HG03457 (cell line): ENCODE measurements around the gene PRRT1.

Source experiments
- ATAC-seq: cut with Tn5 transposase; IDR thresholded peaks from one replicate; pipeline ENCODE4 v1.9.1; 2021; ENCODE audit warnings: moderate number of reproducible peaks; ENCODE audit not compliant: unreplicated experiment

PRRT1 gene

DNA sequence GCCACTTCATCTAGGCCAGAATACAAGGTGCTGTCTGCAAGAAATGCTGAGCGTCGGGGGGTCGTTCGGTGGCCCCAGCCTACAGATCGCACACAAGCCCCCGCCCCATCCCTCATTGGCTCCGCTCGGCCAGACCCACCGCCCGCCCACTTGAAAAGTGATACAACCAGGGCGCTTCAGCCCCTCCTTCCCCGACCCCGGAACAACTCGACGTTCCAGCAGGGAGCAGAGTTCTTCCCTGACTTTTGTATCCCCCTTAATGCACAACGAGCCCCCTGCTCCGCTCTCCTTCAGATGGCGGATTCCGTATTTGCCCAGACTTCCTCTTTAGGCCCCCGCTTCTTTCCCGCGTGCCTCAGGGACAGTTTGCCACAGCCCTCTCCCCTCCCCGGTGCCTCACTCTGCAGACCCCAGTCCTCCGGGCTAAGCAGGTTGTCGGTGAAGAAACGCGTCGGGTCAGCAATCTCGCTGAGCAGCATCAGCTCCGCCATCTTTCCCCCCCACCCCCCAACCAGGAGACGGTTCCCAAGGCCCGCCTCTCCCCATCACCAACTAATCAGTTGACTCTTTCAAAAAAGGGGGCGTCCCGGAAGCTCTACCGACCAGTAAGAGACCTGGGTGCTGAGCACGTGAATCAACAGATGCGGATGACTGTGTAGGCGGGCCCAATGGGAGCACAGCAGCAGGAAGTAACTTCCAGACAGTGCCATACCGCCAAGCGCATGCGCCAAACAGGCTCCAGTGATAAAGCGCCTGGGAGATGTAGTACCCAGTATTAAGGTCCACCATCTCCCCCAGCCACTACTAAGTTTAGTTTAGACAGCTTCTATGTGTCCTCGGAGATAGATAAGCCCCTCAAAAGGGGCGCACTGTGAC, 23.8 kb downstream of the PRRT1 start, which contains the start of gene ATF6B:
ATF6B (minus strand) TSS at position 530 of the 876 bp plus-strand sequence; CDS start at position 491, 39 bp downstream.
- peak; percentile 76 for ATAC-seq

DNA sequence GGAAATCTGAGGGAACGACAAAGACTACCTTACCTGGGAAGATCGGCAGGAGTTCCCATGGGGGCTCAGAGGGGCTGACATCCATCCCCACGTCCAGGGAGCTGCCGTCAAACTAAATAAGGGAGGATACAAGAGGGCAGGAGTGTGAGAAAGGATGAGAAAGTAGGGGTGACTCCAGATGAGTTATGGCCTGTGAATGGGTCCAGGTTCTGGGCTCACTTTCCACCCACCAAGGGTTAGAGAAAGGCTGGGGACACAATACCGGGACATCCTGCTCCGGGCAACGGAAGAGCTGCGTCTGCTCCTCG, 24.4 kb downstream of the PRRT1 start:
- ATAC-seq = no peak

DNA sequence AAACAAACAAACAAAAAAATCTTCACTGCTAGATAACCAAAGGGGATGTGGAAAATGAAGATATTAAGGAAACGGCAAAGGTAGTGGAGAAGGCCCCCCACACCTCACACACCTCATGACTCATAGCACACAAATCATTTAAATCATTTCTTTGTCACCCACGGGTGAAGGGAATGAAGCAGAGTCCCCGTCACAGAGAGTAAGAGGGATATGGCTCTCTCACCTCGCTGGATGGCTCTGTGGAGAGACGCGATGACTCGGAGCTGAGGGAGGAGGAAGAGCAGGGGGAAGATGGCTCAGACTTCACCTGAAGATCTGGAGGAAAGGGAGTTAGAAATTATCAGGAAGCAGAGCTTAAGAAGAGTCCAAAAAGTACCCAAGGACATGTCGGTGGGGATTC, 24.9 kb downstream of the PRRT1 start:
- ATAC-seq = no peak

DNA sequence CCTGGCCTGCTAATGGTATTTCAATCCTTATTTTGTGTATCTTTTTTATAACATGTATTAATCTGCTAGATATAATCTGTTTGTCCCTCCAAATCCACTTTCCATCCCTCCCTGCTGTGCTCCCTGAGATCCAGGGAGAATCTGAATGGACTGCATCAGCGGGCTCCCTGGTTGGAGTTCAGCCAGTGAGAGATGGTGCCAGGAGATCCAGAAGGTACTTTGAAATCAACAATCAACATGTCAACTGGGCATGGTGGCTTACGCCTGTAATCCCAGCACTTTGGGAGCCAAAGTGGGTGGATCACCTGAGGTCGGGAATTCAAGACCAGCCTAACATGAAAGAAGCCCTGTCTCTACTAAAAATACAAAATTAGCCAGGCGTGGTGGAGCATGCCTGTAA, 28.1 kb downstream of the PRRT1 start:
- ATAC-seq = no peak

DNA sequence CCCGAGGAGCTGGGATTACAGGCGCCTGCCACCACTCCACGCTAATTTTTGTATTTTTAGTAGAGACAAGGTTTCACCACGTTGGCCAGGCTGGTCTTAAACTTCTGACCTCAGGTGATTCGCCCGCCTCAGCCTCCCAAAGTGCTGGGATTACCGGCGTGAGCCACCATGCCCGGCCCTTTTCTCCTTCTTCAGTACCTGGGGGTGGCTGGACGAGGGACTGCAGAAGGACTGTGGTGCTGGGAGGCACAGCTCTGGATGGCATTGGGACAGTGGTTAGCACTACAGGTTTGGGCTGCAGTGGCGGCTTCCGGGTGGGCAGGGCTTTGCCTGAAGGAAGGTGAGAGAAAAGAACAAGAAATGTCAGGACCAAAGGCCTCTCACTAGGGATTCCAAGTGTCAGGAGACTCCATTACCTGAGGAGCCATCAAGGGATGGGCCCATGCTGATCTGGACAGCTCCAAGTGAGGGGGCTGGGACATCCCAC, 31.1 kb downstream of the PRRT1 start:
- no peak for ATAC-seq

DNA sequence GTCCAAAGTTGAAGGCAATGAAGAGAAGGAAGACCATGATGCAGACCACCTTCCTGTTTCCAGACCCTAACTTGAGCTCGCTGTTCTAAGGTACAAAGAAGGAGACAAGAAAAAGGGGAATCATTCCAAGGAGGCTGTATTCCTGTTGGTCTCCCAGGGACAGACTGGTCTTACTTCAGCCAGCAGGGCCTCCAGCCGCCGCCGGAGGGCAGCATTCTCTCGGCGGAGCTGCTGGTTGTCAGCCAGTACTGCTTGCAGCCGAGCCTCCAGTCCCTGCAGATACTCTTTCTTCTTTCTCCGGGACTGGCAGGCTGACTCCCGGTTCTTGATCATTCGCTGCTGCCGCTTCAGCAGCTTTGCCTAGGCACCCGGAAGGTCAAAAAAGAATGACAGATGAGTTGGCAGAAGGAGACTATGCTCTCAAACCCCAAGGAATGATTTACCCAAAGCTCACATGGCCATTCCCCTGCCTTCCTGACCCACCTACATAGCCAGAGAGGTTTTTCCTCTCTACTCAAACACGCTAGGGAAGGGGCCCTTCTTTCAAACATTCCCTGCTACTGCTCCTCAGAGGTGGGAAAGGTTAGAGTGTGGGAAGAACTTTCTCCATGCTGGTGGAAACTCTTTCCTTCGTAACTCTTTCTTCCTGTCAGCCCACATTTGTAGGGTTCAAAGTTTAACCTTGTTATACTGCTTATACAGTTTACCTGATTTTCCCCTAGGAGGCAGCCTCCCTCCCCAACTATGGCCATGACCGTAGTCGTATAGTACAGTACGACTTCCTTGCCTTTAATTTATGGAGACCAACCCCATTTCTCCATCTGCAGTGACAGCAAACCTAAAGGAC, 32.7 kb downstream of the PRRT1 start:
- no peak for ATAC-seq

DNA sequence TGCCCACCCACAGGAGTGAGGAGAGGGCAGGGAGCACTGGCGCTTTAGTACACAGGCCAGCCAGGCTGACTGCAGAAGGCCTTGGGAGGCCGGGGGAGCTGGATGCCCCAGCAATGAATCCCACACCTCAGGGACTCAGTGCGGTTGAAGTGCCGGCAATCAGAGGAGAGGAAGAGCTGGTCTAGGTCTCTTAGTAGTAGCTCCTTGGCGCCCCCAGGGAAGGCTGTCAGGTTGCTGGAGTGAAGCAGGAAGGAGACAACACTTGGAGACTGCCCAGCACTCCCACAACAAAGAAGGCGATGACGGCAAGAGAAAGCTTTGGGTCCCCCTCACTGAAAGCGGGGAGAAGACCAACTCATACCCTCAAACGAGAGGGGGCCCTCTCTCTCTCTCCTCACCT, 34.3 kb downstream of the PRRT1 start:
- no peak for ATAC-seq

DNA sequence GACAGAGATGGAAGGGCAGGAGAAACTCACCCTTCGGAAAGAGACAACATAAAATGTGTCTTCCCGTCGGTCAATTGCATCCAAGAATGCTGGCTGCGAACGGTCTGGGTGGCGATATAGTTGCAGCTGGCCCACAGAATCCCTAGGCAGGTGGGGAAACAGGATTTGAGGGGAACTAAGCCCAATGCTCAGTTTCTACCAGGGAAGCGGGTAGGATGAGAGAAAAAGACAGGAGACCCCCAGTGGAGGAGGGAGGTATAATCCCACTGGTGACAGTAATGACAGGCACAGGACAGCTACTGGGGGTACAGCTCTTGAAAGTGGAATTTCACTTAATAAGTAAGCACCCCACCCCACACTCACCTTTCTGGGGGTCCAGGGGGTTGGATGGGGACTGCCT, 35.1 kb downstream of the PRRT1 start:
- ATAC-seq = no peak

DNA sequence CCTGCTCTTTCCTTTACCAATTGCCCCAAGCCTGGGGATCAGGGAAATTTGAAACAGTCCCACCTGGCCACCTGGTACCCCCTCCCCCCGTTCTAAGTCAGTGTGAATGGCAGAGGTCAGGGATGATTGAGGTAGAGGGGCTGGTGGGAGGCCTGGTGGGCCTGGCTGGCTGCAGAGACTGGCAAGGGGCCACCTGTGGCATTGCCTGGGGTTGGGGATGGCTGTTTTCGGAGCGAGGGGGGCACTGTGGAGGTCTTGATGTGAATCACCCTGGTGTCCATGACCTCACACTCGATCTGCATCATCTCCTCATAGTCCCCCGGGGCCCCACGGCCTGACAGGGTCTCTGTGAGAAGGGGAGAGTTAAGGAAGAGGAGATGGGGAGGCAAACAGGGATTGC, 36.1 kb downstream of the PRRT1 start:
- ATAC-seq = no peak

DNA sequence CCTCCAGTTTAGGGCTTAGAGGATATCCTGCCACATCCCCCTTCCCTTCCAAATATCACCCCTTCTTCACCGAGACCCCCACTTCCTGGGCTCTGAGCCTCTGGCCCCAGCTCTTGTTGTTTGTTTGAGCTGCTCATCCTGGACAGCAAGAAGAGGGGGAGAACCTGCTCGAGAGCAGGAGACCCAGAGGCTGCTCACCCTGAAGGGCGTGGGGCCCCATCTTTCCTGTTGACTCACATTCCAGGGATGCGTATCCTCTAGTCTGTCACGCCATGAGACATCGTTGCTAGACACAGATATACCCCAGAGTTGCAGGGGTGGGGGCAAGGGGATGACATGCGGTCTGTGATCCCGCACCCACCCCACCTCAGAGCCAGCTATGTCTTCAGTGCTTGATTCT, 36.9 kb downstream of the PRRT1 start:
- no peak for ATAC-seq

DNA sequence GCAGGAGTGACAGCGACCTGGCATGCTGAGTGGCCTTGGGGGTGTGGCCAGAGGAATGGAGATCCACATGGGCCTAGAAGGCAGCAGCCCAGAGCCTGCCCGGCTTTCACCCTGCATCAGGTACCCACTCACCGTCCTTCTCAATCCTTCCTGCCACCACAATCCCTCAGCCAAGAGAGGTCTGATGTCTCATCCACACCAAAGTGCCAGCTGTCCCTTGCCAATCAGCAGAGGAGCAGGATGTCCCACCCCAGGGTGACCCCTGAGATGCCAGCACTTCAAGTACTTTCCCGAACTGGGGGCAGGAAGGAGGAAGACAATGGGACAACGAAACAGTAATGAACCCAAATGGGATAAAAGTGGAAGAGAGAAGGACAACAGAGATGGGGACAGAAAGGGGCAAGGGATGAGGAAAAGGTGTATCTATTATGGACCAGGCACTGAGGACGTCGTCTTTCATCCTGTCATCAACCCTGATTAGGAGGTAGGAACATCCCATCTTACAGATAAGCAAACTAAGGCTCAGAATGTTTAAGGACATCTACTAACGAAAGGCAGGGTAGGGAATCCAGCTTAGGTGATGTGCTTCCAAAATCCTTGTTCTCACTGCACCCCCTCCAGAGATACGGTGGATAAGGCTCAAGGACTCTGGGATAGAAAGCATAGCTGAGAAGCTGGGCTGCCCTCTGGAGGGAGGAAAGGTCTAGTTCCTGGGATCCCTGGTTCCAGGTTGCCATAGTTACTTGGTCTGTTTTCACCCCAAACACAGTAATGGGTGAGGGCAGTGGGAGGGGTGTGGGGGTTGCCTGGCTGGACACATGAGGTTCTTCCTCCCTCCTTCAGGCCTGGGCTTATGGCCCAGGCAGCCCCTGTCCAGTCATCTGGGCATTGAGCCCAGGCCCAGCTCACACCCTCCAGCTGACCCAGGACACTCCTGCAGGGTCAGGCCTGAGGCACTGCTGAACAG, 38.1 kb downstream of the PRRT1 start:
- ATAC-seq = no peak

DNA sequence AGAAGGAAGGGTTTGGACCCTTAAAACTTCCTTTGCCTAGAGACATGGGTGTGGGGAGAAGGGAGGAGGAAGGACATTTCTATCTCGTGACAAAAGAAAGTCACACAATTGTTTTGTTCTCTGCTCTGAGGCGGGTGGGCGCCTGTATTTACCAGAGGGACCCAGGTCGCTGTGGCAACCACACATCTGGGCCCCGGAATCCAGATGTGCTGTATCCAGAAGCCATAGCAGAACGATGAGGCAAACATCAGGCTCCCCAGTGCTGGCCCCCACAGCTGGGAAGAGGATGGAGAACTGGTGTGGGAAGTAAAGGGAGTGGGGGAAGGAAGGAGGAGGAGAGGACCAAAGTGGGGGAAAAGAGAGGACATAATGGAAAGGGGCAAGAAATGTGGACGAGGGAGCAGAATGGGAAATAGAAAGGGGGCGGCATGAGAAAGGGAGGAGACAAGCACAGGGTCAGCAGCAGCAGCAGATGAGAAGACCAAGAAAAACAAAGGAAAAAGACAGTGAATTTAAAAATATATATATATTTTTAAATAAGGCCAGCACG, 39.2 kb downstream of the PRRT1 start:
- ATAC-seq = no peak

DNA sequence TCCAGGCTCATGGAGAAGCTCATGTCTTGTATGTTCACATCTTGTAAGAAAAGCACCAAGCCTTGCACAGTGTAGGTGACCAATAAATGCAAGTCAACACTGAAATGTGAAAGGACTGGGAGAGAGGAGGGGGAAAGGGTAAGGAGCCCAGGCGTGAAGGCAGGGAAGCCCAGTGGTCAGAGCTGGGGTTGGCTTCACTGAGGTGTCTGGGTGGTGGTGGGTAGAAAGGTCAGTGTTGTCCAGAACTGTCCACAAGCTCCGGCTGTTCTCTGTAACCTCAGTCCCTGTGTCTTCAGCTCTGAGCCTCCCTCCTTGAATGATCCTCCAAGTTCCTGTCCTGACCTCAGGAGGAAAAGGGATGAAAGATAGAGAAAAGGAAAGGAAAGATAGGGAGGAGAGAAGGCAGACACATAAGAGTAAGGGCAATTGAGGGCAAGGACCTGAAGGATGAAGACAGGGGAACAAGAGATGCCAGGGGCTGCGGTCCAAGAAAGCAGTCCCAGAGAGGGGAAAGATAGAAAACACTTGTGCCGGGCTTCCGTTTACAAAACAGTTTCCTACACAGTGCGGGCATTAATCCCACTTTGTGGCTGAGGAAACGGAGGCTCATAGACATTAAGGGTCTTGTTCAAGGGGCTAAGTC, 40.2 kb downstream of the PRRT1 start:
- no peak for ATAC-seq

DNA sequence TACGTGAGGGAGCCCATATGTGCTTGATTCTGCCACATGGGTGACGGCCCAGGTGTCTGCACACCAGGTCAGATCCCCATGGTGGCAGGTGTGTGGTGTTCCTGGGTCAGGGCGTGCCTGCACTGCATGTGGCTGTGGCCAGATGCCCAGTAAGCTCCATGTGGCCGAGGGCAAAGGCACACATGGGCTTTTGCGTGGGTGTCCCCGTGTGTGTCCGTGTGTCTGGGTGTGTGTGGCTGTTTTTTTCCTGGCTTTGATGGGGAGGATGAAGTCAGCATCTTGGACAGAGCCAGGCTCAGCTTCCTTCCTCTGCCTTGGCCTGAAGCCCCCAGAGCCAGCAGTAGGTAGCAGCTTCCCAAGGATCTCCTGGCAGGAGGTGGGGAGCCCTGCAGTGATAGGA, 41.1 kb downstream of the PRRT1 start:
- ATAC-seq = no peak

DNA sequence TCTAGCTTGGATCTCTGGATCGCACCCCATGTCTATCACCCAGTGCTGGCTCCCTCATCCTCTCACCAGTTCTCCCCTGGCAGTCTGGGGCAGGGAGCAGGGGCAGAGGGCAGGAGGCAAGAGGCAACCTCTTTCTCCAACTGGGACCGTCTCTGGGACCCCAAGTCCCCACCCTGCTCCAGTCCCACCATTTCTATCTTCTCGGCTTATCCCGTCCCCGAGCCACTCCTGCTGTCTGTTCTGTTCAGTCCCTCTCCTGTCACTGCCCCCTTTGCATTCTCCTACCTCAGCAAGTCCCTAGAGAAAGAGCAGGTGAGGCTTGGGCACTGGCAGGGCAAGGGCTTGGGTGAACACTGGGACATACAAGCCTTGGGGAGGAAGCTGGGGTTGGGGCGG, 42.0 kb downstream of the PRRT1 start:
- ATAC-seq = no peak

DNA sequence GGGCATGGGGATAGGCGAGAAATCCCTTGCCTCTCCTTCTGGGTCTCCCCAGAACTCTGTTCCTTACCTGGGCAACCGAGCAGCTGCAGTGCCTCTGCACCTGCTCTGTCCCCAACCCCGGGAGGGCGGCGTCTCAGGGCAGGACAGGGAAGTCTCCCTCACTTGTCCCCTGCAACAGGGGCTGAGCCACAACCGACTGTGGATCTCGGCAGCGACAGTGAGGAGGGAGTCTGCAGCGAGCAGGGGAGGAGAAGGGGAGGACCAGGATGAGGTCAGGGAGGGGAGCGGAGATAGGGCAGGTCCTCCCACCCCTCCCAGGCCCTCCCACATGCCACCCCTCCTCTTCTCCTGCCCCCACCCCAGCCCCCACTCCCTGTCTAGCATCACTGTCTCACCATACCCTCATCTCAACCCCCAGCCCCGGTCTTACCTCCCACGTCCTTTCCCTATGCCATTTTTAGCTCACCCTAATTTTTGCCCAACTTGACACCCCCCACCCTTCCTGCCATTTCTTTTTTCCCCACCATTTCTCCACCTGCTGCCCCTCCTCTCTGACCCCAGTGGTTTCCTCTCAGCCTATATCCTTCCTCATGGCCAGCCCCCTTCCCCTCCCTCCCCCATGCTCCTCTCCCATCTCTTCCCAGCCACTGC, 42.5 kb downstream of the PRRT1 start, which contains the start of gene TNXB:
TNXB (minus strand) TSS at position 225 of the 651 bp plus-strand sequence. CDS start 11,140 bp downstream, outside the sequence.
- no peak for ATAC-seq

DNA sequence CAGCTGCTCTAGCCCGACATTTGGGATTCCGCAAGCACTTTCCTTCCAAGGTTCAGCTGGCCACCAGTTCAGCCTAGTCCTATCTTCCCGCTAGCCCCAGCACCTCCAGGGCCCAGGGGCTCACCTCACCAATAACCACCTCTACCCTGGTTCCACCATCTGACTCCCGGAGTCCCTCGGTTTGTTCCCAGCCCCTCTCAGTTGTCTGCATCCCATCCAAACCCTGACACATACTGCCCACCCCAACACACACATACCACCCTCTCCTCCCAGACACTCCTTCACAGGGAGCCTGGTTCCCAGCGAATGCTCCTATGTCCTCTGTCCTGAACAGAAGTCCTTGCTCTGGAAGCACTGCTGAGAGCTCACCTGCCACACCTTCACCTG, 43.0 kb downstream of the PRRT1 start:
- no peak for ATAC-seq

DNA sequence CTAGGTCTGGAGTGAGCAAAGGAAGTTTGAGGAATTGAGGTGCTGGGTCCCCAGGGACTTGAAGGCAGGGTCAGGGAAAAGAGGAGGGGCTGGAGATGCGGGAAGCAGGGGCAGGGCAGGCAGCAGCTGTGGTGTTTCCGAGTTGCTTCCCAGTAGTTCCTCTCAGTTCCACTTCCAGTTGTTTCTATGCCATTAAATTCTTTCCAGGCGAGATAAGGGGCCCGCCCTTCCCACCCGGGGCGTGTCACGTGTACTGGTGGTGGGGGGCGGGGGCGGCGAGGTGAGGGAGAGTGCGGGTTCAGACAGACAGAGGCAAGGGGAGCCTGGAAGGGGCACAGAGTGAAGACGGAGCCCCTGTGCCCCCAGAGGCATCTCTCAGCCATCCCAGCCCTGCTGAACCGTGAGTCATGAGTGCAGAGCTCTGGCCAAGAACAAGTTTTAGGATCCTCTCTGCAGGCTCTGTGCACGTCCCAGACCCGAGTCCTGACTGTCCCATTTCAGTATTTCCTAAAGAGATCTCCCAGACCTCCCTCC, 43.6 kb downstream of the PRRT1 start:
- ATAC-seq = no peak

DNA sequence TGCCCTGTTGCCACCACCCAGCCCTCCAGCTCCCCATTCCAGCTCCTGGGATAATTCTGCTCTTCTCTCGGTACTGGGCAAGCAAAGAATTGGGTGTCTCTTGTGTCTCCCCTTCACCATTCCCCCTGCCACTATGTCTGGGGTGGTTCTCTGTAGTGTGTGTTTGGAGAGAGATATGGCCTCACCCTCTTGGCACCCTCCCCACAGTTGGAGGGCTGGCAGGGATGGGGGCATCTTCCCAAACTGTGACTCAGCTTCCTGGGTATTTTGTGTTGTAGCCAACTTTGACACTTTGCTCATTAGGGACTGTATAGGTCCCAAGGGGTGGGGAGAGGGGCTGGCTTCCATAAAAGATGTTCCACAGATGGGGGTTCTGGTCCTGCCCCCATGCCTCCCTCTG, 44.3 kb downstream of the PRRT1 start:
- ATAC-seq = no peak
